Activated gamma-delta T cell (primary cell): ENCODE results near the gene NOP53.
A peak's percentile ranks its signal among the peaks of the same experiment; 100 is the strongest.
"Not testable (repeated sequence)": the region's sequence is repeated elsewhere in the genome, so short reads cannot be mapped to it uniquely, and the experiment has no call there.

ENCODE experiments used
- DNase-seq: peaks from one replicate; lab custom pipeline; 2025; lab: John Stamatoyannopoulos, UW

The NOP53 gene

DNA sequence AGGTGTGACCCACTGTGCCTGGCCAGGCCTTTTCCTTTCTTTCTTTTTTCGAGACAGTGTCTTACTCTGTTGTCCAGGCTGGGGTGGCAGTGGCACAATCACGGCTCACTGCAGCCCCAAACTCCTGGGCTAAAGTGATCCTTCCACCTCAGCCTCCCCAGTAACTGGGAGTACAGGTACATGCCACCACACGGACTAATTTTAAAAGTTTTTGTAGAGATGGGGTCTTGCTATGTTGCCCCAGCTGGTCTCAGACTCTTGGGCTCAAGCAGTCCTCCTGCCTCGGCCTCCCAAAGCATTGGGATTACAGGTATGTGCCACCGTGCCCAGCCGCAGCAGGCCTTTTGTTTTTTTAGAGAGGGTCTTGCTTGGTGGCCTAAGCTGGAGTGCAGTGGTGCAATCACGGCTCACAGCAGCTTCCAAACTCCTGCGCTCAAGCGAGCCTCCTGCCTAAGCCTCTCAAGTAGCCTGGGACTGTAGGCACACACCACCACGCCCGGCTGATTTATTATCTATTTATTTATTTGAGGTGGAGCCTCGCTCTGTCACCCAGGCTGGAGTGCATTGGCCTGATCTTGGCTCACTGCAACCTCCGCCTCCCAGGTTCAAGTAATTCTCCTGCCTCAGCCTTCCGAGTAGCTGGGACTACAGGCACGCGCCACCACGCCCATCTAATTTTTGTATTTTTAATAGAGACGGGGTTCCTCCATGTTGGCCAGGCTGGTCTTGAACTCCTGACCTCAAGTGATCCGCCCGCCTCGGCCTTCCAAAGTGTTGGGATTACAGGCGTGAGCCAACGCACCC lies 32.1 kb downstream of the NOP53 start:
- DNase-seq, result not testable (repeated sequence)

DNA sequence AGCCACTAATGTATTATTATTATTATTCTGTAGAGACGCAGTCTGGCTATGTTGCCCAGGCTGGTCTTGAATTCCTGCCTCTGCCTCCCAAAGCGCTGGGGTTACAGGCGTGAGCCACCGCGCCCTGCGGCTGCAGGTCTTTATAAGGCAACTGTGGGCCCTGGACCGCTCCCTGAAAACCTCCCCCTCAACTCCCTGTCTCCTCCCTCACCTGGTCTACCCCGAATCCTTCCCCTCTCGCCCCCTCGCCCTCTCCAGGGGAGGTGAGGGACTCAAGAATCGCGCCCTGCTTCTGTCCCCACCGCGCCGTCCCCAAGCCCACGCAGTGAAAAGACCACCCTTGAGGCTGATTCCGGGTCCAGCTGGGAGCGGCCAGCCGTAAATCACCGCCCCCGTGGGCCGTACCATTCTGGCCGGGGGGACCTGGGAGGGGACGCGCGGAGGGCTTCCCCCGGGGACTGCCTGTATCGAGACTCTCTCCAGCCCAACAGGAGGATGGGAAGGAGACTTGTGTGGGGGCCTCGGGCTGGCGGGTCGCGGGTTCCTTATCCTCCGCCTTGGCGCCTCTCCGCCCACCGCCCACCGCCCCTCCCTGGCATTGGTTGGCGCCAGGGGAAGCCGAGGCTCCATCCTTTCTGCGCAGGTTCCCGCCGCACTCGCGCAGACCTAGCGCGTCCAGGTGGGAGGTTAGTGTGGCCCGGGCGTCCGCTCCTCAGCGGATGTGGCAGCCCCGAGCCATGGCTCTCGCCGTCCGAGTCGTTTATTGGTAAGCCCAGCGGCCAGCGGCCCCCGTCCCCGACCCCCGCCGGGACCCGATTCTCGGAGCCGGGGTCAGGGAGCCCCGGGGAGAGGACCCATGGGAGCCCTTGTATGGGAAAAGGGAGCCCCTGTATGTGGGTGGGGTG lies 33.0 kb downstream of the NOP53 start, which contains the start of gene SELENOW:
SELENOW (plus strand) TSS at position 655 of the 905 bp plus-strand sequence; CDS start at position 738, 83 bp downstream.
- DNase-seq, result peak; percentile 61

DNA sequence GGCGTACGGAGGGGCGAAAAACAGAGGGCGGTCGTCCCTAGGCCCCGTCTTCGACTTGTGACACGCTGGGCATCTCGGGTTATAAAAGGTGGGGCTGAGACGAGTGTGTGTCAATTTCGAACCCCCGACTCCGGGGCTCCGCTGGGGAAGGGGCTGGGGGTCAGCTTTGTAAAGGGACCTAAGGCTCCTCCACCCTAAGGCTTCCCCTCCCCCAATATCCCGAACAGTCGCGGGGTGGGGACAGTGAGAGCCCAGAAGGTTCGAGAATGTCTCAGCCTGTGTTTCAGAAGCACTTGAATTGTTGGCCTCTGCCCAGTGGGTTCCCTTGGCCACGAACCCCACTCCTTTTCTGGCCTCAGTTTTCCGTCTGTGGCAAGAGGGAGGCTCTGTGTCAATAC lies 33.6 kb downstream of the NOP53 start:
- no peak for DNase-seq

DNA sequence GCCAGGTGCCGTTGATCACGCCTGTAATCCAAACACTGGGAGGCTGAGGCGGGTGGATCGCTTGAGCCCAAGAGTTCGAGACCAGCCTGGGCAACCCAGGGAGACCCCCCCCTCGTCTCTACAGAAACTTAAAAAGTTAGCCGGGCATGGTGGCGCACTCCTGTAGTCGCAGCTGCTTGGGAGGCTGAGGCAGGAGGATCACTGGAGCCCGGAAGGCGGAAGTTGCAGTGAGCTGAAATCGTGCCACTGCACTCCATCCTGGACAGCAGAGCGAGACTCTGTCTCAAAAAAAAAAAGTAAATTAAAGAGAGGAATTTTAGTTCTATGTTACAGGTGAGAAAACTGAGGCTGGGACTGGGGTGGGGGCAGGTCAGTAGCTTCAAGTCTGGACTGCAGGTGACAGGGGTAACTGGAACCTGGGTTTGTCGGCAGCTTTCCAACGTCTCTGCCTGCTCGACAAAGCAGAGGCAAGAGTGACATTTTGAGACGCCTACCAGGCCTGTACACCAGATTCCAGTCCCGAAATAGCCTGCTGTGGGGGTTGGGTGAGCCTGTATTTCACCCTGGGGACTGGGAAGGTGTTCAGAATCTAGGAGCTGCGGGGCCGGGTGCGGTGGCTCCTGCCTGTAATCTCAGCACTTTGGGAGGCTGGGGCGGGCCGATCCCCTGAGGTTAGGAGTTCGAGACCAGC lies 34.3 kb downstream of the NOP53 start:
- no peak for DNase-seq

DNA sequence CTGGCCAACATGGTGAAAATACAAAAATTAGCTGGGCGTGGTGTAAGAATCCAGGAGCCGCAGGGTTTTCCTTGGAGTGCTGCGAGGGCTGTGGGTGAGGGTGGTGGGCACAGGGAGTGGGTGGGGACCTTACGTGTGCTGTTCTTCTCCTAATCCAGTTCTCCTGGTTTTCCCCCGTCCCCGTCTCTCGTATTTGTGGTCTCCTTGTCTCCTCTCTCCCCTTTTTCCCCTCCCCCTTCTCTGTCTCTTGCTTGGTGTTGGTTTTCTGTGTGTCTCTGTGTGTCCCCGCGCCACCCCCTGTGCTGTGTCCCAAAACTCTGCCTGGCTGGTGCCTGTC lies 34.8 kb downstream of the NOP53 start:
- DNase-seq, result no peak

DNA sequence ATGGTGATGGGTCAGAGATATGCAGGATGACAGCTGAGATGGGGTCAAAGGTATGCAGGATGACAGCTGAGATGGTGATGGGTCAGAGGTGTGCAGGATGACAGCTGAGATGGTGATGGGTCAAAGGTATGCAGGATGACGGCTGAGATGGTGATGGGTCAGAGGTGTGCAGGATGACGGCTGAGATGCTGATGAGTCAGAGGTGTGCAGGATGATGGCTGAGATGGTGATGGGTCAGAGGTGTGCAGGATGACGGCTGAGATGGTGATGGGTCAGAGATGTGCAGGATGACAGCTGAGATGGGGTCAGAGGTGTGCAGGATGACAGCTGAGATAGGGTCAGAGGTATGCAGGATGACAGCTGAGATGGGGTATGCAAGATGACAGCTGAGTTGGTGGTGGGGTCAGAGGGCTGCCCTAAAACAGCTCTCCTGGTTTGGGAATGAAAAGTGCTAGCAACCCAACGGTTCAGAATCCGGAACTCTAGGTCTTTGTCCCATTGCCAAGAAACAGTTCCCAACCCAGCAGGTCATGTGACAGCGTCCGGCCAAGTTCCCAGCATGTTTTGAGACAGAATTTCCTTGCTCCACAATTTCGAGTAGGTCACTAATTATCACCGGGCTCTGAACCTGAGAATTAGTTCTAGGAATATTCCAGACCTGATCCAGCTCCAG lies 36.4 kb downstream of the NOP53 start:
- DNase-seq, result no peak

DNA sequence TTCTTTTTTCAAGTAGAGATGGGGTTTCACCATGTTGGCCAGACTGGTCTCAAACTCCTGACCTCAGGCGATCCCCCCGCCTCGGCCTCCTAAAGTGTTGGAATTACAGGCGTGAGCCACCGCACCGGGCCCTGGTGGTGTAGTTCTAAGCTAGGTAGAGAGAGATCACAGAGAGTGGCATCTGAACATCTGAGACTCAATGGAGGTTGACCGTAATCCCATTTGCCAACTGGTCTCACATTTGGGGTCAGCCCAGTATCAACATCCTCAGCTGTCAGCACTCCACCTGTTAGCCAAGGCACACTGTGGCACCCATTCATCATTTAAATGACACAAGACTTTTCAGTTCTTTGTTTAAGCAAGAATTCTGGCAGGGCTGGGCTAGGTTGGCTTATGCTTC lies 41.2 kb downstream of the NOP53 start:
- DNase-seq, result no peak

DNA sequence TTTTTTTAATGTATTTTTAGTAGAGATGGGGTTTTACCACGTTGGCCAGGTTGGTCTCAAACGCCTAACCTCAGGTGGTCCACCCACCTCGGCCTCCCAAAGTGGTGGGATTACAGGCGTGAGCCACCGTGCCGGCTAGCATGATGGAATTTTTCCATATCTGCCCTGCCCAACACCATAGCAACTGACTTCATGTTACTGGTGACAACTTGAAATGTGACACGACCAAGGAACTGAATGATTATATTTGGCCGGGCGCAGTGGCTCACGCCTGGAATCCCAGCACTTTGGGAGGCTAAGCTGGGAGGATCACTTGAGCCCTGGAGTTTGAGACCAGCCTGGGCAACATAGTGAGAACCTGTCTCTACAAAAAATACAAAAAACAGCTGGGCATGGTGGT lies 42.0 kb downstream of the NOP53 start:
- DNase-seq, result not testable (repeated sequence)

DNA sequence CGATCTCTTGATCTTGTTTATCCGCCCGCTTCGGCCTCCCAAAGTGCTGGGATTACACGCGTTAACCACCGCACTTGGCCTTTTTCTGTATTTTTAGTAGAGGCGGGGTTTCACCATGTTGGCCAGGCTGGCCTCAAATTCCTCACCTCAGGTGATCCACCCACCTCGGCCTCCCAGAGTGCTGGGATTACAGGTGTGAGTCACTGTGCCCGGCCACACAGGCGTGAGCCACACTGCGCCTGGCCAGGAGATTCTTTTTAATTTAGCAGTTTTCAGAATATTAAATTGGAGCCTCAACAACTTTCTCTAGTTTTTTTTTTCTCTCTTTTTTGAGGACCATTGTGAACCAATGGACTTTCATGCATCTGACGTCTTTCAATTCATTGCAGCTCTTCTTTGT lies 44.5 kb downstream of the NOP53 start:
- not testable (repeated sequence) for DNase-seq

DNA sequence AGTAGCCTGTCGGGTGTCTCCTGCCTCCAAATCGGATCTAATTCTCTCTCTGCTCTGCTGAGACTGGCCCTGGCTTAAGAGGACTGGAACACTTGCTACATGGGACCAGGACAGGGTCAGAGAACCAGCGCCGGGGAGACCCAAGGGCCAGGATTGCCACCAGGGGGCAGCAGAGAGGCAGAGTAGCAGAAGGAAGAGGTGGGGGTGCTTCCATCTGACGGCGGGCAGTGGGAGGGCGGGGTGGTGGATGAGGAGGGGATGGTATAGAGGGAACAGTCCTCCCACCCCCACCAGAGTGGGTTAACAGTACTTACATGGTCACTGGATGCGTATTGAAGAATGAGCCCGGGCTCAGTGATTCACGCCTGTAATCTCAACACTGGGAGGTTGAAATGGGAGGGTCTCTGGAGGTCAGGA lies 45.1 kb downstream of the NOP53 start:
- no peak for DNase-seq

DNA sequence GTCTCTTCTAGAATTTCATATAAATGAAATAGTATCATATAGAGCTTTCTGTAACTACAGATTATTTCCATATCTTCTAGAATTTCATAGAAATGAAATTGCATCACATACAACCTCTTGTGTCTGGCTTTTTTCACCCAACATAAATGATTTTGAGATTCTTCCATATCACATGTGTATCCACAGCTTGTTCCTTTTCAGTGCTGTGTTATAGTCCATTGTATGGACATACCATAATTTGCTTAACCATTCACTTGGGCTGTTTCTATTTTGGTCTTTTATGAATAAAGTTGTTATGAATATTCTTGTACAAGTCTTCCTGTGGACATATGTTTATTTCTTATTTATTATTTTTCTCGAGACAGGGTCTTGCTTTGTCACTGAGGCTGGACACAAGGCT lies 47.3 kb downstream of the NOP53 start:
- DNase-seq, result no peak

DNA sequence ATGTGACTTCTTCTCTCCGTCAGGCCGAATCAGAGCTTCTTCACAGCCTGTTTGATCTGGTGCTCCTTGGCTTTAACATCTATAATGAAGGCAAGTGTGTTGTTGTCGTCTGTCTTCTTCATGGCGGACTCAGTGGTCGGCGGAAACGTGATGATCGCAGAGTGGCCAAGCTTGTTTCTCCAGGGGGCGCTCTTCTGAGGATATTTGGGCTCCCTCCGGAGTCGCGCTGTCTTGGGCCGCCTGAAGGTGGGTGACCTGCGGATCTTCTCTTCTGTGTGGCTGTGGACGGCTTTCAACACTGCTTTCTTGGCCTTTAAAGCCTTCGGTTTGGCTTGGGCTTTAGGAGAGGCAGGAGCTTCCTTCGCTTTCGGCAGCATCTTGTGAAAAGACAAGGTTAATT lies 49.2 kb downstream of the NOP53 start:
- no peak for DNase-seq

DNA sequence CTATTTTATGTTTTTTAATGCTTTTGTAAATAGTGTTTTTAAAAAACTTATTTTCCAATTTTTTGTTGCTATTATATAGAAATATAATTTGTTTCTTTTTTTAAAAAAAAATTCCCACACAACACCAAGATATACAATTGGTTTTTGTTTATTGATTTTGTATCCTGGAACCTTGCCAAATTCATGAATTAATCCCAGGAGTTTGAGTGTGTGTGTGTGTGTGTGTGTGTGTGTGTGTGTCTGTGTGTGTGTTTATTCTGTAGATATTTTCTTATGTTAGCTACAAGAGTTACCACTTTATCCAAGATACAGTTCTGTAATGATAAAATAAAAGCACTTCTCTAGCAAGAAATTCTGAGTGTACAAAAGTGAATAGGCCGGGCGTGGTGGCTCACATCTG lies 51.4 kb downstream of the NOP53 start:
- DNase-seq, result no peak

DNA sequence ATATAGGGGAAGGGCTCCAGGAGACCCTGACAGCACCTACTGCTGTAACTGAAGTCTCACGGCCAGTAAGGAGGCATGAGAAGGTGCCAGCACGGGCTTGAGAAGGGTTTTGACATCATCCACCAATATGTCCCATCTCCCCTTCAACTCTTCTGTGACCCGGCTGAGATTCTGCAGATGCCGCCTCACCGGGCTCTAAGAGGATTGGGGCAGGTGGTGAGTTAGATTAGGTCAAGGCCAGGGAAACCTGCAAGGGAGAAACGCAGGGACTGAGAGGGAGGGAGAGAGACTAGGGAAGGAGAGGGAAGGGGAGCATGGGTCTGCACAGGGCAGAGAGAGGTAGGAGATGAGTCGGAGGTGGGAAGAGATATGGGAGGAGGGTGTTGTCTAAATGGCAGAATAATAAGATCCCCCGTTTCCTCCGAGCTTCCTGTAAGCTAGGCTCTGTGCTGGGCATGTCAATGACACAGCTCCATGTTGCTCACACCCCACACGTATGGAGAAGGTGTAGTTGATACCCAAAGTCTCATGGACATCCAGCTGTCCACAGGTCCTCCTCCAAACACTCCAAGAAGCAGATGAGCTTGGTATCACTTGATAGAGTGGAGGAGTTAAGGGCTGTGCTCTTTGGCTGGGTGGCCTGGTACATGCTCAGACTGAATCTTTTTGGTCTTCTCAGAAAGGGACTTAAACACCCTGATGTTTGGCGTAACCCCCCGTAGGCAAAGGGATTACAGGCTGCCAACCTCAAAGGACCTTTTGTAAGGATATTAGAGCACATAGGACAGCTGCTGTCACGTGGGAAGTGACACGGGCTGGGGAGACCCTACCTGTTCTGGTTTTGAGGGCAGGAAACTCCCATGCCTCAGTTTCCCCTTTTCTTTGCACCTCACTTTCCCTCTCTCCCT lies 52.9 kb downstream of the NOP53 start:
- DNase-seq, result no peak

DNA sequence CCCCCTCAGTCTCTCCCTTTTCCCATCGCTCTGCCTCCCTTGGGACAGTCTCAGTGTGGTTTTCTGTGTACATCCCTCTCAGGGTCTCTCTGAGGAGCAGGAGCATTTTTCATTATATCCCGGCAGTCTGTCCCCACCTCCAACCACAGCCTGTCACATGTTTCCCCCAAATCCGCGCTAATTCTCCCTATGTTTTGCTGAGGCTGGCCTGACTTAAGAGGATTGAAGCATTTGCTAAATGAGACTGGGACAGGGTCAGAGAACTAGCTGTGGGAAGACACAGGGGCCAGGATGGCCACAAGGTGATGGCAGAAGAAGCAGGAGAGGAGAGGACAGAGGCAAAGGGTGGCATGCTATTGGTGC lies 53.5 kb downstream of the NOP53 start:
- DNase-seq, result no peak

DNA sequence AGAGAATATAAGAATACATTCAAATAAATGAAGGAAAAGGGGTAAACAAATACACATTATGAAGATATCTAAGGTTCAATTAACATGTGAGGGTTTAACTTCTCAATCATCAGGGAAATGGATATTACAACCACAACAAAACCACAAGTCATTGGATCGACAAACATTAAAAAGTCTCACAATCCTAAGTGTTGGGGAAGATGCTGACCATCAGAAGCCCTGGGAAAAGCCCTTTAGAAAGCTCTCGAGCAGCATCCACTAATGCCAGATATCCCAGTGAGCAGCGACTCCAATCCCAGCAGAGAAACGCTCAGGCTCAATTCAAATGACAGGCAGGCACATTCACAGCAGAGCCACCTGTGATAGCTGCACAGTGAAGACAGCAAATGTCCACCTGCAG lies 55.9 kb downstream of the NOP53 start:
- no peak for DNase-seq

DNA sequence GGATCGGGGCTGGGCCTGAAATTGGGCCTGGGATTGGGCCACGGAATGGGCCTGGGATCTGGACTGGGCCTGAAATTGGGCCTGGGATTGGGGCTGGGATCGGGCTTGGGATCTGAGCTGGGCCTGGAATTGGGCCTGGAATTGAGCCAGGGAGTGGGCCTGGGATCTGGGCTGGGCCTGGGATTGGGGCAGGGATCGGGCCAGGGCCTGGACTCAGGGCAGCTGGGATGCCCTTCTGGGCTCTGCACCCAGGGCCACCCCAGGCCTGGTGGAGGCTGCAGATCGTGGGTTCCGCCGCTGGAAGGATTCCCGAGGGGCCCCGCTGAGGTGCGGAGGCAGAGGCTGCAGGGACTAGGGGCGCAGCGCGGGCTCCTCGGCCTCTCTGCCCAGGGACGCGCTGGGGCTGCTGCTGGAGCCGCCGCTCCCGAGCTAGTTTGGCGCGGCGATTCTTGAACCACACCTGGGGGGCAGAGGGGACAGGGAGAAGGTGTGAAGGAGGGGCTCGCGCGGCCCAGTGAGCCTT lies 57.2 kb downstream of the NOP53 start:
- no peak for DNase-seq

DNA sequence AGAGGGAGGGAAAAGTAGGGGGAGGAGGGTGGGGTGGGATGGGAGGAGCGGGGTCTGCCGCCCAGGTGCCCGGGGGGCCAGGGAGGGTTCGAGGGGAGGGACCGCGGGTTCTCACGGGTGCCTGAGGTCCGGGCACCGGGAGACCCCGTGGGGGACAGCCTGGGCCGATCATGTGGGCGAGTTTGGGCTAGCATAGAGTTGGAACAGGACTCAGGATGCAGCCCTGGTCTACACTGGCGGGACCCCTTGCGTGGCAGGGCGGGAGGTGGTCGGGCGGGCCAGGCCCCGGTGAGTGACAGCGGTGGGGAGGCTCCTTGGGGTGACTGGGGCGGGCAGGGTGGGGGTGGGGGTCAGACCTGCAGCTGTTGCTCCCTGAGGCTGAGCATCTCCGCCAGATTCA lies 57.8 kb downstream of the NOP53 start:
- DNase-seq, result not testable (repeated sequence)

DNA sequence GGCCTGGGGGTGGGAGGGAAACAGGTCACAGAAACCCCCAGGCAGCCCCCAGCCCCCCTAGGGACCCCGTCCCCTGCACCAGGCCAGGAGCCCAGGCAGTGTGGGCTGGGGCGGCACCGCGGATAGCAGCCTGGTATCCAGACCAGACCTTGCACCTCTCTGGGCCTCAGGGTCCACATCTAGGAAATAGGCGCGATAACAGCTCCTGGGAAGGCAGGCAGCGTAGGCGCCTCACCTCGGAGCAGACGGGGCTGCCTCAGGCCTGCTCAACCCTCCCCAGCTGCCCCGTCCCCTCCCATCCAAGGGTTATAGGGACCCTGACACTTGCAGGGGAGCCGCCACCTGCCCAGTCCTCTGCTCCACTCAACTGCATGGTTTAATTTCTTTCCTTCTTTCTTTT lies 58.3 kb downstream of the NOP53 start:
- not testable (repeated sequence) for DNase-seq

DNA sequence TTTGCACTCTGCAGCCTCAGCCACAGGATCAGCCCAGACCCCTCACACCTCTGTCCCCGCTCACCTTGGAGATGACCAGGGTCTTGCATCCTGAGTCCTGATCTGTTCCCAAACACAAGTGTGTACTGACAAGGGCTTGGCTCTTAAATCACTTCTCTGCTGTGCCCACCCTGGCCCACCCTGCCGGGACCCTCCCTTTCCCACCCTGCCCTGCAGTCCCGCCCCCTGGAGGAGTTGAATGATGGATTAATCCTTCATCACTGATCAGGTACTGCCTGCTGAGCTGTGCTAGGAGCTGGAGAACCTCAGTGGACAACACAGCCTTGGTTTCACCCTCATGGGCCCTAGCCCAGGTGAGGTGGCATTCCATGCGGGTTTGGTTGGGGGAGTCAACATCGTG lies 59.1 kb downstream of the NOP53 start, which contains the start of gene TPRX1:
TPRX1 (minus strand) TSS at position 101 of the 400 bp plus-strand sequence; CDS start at position 89, 12 bp downstream.
- not testable (repeated sequence) for DNase-seq
